GM21360 (cell line): ENCODE results near the gene IKBKE.

Experiments used
- ATAC-seq: cut with Tn5 transposase; IDR thresholded peaks from one replicate; pipeline ENCODE4 v1.9.1; 2021; ENCODE audit warnings: mild to moderate bottlenecking, moderate library complexity; ENCODE audit not compliant: unreplicated experiment

IKBKE gene

DNA sequence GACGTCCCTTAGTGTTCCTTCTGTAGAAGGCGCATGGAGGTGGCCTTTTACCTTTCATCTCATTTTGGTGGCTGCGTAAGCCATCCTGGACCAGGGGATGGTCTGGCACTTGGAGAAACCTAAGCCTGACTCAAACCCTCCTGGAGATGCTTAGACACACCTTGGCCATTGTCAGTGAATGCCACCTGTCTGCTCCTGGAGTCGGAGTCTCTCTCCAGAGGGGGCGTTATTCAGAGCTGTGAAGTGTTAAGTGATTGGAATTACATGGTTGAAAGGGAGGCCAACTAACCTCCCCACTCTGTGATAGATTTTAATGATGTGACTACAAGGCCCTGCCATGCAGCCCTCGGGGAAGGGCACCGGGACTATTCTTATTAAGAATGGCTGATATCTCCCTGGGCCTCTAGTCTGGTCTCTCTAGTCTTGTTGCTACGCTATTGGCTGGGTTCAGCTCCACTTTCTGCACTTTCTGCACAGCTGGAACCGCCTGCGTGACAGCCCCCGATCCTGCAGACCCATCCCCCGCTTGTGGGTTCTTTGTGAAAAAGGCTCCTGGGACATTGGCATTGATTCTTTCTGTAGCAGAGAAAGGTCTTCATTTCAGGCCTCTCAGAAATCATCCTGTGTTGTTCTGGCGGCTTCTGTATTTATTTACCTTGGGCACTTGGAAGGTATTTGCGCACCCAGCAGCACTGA, 41.2 kb downstream of the IKBKE start:
- no peak for ATAC-seq

- no peak for ATAC-seq
Observed at GRCh38 chr1:206512058-206512850, 42.0 kb downstream of the IKBKE start.

DNA sequence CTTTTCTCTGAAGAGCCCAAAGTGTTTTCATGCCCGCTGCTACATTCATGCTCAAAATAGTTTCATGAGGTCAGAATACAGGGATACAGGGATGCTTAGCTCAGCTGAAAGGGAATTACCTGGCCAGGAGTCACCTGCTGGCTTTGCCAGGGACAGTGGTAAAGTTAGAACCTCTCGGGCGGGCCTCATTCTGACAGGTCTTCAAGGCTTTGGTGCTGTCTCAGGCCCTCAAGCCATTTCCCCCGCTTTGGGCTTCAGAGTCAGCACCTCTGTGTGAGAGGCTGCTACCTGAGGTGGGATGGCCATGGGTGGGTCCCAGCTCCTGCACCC, 42.5 kb downstream of the IKBKE start:
- ATAC-seq, result no peak

DNA sequence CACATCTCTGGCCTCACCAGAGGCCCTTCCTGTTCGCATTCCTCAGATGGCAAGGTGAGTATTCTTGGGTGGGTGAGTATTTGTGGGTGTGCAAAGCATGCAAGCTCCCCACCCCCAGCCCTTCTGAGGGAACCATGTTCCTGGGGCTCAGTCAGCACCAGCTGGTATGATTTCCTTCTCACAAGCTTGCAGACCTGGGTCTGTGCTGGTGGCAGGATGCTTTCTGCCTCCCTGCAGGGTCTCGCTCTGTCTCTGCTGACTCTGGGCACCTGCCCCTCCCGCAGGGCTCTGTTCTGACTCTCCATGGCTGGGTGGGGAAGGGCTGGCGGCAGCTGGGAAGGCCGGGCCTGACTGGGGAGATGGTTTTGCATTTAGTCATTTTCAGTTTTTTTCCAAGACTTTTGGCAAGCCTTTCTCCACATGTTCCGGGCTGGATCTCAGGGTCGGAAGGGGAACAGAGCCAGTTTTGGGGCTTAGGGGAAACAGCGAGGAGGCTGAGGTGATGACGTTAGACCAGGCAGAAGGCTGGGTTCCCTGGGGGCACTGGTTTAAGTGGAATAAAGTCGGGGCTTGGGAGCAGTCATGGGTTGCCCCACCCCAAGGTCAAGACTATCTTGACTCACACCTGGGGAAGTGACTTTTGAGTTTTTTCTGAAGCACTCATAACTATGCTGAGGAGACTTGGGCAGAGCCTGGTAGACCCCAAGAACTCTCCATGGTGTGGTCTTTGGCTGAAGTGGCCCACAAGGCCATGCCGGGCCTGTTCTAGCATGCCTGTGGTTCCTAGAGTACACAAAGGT, 43.2 kb downstream of the IKBKE start:
- ATAC-seq, result no peak

GRCh38 chr1:206514813-206515387, 44.6 kb downstream of the IKBKE start:
- no peak for ATAC-seq

DNA sequence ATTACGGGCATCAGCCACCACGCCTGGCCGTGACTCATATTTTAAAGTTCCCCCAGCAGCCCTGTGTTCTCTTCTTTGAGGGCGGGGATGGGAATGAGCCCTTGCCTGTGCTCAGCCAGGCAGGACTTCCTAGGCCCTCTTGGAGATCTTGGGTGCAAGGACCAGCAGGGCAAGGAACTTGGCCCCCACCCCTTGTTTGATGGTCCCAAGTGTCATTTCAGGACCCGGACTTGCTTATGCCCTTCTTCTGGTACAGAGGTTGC, 46.4 kb downstream of the IKBKE start:
- no peak for ATAC-seq

DNA sequence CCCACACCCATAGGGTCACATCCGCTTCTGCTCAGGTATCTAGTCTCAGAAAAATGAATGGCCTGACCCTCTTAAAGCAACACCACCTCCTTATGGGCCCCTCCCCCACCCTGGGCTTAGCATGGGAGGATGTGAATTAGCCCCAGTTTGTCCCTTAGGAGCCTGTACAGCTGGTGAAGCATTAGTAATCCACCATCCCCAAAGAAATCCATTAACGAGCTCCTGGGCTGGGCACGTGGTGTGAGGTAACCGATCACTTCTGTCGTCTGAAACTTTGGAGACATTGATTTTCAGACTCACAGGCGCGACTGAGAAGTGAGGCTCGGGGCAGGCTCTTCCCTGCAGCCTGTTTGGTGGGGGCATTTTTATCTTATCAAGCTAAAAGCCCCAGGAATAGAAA, 47.5 kb downstream of the IKBKE start:
- no peak for ATAC-seq

DNA sequence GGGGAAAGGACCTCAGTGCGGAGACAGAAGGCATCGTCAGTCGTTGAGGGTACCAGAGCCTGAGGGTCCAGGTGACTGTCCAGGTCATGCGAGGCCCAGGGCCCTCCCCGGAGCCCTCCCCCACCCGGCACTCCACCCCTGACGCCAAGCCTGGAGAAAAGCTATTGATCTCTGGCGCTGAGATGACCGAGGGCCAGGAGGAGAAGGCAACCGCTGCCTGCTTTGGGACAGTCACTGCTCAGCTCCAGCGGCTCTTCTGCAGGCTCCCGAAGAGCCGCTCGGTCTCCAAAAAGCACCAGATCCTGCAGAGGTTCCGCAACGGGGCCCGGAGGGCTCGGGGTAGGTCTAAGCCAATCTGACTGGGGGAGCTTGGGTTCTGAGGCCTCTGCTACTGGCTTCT, 47.9 kb downstream of the IKBKE start:
- no peak for ATAC-seq

DNA sequence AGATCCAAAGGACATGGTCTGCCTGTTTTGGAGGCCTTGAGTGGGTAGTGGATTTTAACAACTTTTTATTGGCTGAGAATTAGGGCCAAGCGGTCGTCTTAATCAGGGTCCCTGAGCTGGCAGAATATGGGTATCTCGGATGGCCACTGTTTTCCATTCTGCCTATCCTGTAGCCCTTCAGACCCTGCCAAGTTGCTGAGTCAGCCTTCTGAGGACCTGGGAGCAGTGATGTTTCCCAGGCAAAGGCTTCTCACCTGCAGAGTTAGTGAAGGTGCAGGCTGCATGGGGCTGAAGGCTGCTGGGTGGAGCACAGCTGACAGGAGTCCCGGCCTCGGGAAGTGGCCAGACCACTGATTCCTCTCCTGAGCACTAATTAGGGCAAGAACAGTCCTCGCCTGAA, 48.5 kb downstream of the IKBKE start:
- no peak for ATAC-seq

GRCh38 chr1:206521127-206521526, 50.9 kb downstream of the IKBKE start:
- no peak for ATAC-seq

DNA sequence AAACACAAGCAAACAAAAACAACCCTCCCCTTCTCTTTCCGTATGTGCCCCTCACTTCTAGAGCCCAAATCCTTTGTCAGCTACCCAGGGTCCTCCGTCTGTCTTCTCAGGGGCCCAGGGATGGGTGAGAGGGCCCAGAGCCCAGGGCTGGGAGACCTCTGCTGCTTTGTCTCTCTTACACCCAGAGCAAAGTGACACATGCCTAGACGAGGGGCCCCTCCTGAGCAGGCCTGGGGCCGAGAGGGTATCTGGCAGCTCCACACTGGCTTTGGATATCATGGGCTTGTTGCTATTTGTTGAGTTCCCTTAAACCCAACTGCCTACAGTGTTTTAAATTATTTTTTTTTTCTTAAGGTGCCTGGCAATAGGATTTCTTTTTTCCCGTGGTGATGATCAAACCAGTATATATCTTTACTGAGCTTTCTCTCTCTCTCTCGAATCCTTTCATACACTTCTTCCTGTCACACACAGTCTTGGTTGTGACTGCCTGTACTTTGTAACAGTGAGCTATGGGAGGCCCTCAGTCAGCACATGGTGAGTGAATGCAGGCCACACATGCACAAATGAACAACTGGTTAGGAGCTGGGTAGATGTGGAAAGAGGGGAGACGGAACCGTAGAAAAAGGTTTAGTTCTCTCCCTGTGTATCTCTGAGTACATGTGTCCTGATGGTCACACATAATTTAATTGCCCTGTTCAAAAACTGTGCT, 51.6 kb downstream of the IKBKE start:
- ATAC-seq, result no peak

DNA sequence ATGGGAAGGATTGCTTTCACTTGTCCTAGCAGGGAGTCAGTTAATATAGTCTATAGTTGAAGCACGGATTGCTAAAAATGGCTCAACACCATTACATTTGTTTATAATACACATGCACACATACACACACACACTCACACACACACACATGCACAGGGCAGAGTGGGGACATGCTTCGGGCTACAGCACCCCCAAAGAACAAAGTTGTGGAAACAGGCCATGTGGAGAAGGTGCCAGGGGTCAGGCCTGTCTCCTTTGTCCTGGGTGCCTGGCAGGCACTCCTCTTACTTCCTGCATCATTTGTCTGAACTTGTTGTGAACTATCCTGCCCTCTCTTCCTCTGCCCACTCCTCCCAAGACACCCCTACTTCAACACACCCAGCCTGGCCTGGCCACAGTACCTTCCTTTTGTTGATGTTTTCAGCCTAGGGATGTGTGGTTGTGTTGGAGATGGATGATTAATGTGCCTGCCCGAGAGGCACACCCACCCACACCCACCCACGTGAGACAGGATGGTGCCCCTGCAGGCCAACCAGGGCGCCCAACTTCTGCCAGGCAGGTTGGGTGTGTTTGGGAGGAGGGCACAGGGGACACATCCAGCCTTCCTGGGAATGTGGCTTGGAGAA, 54.6 kb downstream of the IKBKE start:
- ATAC-seq, result no peak

DNA sequence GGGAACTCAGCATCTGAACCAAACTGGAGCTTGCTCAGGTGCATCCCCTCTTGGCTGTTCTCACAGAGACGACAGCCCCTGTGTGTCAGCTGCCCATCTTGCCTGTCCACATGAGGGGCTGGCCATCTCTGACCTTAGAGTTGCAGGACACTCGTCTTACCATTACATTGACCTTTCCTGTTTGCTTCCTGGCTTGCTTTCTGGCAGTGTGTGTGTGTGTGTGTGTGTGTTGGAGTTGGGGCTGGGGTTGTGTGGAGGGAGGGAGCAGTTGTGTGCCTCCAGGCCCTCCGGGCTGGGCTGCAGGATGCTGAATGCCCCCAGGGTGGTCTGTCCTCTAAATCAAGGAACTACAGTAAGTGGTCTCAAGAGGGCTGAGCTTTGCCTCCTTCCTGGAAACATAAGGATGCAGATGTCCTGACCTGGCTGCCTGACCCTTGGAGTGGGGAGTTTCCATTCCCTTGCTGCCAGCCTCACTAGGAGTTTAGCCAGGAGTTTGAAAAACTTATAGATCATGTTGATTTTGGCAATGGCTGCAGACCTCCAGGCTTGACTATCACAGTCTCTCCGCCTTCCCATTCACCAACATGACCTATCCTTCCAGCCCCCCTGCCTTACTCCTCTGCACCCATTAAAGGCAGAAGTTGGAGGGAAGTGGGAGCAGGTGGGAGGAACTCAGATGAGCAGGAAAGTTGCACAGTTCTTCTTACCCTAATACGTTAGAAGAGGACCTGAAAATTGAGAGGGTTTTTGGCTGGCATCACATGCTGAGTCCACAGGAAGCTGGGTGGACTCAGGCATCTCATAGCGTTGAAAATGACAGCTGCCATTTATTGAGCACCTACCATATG, 56.0 kb downstream of the IKBKE start:
- no peak for ATAC-seq

DNA sequence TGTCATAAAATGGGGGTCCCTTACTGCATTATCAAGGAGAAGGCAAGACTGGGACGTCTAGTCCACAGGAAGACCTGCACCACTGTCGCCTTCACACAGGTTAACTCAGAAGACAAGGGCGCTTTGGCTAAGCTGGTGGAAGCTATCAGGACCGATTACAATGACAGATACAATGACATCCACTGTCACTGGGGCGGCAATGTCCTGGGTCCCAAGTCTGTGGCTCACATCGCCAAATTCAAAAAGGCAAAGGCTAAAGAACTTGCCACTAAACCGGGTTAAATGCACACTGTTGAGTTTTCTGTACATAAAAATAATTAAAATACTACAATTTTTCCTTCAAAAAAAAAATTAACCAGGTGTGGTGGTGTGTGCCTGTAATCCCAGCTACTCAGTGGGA, 59.1 kb downstream of the IKBKE start:
- no peak for ATAC-seq

DNA sequence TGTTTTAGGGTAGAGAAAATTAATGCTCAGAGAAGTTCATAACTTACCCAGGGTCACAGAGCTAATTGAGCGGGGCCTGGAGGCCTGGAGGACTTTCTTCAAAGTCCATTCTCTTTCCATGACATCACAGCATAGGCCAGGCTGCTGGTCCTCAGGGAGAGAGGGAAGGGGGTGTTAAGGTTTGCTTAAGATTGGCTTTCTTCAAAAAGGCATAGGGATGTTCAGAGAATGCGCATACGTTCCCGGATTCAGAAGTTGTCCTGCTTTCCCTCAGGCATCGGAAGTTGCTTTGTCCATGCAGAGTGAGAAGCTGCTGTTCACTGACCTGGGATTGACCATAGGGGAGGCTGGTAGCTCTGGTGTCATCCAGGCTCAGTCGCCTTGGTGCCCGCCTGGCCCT, 62.1 kb downstream of the IKBKE start:
- no peak for ATAC-seq

DNA sequence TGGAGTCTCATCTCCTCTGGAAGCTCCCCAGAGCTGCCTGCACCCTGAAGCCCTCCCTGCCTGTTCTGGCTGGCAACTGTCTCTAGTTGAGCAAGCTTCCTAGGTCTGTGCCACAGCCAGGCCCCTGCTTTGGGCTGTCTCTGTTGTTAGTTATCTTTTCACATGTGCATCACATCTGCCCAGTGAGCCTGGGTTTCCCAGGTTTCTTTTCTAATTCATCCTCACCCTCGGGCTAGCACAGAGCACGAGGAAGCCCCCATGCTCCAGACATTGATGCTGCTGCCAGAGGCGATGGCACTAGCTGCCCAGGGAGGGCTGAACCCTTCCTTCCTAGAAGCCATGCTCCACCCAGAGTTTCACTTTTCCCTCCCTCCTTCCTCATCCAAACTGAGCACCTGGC, 64.3 kb downstream of the IKBKE start:
- ATAC-seq, result no peak

- no peak for ATAC-seq
Observed at GRCh38 chr1:206535853-206536188, 65.5 kb downstream of the IKBKE start.

DNA sequence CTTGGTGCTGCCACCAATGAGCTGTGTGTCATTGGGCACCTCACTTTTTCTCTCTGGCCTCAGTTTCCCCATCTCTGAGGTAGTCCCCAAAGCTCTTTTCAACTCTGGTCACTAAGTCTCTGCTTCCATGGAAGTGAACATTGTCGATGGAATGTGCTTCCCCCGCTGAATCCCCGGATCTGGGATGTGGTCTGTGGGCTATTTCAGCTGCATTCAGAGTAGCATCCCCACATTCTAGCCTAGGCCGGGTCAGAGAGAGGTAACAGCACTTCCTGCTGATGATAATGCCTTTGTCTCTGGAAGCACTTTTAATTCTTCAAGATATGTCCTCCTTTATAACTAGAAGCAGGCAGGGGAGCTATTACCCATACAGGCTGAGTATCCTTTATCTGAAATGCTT, 66.9 kb downstream of the IKBKE start:
- no peak for ATAC-seq

DNA sequence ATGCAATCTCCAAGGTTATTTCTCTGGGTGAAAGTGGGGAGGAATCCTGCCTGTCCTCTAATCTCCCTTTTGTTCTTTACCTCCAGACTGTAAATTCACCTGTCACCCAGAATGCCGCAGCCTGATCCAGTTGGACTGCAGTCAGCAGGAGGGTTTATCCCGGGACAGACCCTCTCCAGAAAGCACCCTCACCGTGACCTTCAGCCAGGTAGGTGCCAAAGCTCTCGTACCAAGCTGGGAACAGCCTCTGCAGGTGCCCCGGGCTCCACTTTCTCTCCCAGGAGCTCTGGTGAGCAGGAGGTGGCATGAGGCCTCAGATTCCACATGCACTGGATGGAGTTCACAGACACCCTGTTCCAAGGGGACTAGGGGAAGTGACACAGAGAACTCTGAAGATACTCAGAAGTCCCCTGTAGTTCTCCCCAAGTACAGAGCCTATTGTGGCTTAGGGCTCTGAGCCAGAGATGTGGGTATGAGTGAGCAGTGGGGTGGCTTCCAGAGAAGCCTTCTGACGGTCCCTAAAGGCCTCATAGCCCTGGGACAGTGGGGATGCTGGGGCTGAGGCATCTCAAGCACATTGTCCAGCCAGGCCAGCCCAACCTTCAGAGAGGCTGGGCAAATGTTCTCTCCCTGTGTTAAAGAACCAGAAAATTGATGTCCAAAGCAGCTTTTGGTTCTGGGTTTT, 68.0 kb downstream of the IKBKE start:
- ATAC-seq, result no peak
